ENCODE data around the gene RPL10A. TPM values are rescaled to one million over a fixed set of nuclear protein-coding genes. Genes with fewer than 3 reads are reported as not detected.

Gene RPL10A
- total and polyA plus RNA-seq, 2 of the 8 experiments (the other 6 are each of a cell fraction or from before 2014, with no cell fraction given): 1,893 to 2,948 TPM

- H2AFZ ChIP-seq (ENCODE audit: low read length): no peak overlapping the region
- no peak overlapping the region for H3K4me2 ChIP-seq (ENCODE audit: insufficient read depth in 1 of 2, low read depth in 2 of 2, low read length in 2 of 2)
- H3K36me3 ChIP-seq (ENCODE audit: control insufficient read depth in 2 of 4, insufficient read depth in 4 of 4, low read length in 3 of 4): peaks cover 9 to 23% (median 11%) of the 10 kb centered on the region in 4 experiments
- no peak overlapping the region for H2BK5ac ChIP-seq (ENCODE audit: low read depth, low read length)
- H3K4me1 ChIP-seq (replicated peaks in 1 of 4; ENCODE audit: control insufficient read depth in 3 of 4, insufficient read depth in 4 of 4, low read length in 3 of 4): no peaks in the 10 kb centered on the region
- H3K4me3 ChIP-seq (ENCODE audit: extremely low read depth in 1 of 4, insufficient read depth in 2 of 4, low read depth in 3 of 4, low read length in 4 of 4): no peak overlapping the region
- FAIRE-seq (no peak), DNase-seq (ENCODE audit: low read depth in 1 of 2, low spot score in 2 of 2) (no peak)
- no peak overlapping the region for H2BK15ac ChIP-seq (ENCODE audit: low read length)
- H4K8ac ChIP-seq (ENCODE audit: extremely low read depth, insufficient read depth, low read length): no peak overlapping the region
- ChIA-PET POLR2A (ENCODE audit: partially characterized antibody) (interaction anchor here (1.7 kb wide), 1 partner anchor 9 kb away, joined by 3 read pairs; the partner anchor contains the start of gene FANCE), CTCF (ENCODE audit: partially characterized antibody) (interaction anchor here (0.6 to 1.3 kb wide), 4 partner anchors 10 to 117 kb away, joined by 3 to 4 read pairs (median 3); no protein-coding TSS in a partner anchor)
- no peaks in the 10 kb centered on the region for H3K9me3 ChIP-seq (ENCODE audit: insufficient read depth in 2 of 2, low read depth in 1 of 2, low read length in 1 of 2)
- no peak overlapping the region for H3K9ac ChIP-seq (replicated peaks in 1 of 4; ENCODE audit: extremely low read depth in 1 of 4, low read depth in 3 of 4, low read length in 3 of 4)
- no peak overlapping the region for H2BK120ac ChIP-seq (replicated peaks; ENCODE audit: low read depth, low read length)
- no peak overlapping the region for H3K27ac ChIP-seq (ENCODE audit: low read depth, low read length)
- no peaks in the 10 kb centered on the region for H3K79me2 ChIP-seq (ENCODE audit: control insufficient read depth in 1 of 2, insufficient read depth in 2 of 2, low read length in 2 of 2)
- H4K20me1 ChIP-seq (replicated peaks in 1 of 2; ENCODE audit: control insufficient read depth in 1 of 2, insufficient read depth in 2 of 2, low read length in 2 of 2): peaks cover 0 to 2% of the 10 kb centered on the region in 2 experiments
- H3K4ac ChIP-seq (replicated peaks; ENCODE audit: insufficient read length, low read depth, low read length): no peak overlapping the region
- H4K5ac ChIP-seq (ENCODE audit: insufficient read length, low read depth, low read length): no peak overlapping the region
- WGBS, 2 experiments (ENCODE audit: extremely low coverage in 1 of 2, insufficient coverage in 1 of 2, insufficient read length in 1 of 2, insufficient replicate concordance in 2 of 2, low coverage in 1 of 2, low lambda C conversion rate in 2 of 2, missing lambda C conversion rate in 1 of 2): 93% methylated on average over 3 of the region's 3 CpGs; no CpG with 5 or more reads in 1 of the 2 experiments
- no peak overlapping the region for H4K91ac ChIP-seq (replicated peaks; ENCODE audit: insufficient read length, low read length)
- no peaks in the 10 kb centered on the region for H3K27me3 ChIP-seq (replicated peaks in 1 of 4; ENCODE audit: control insufficient read depth in 3 of 4, extremely low read depth in 1 of 4, insufficient read depth in 3 of 4, low read length in 3 of 4)
- H3K18ac ChIP-seq (ENCODE audit: extremely low read depth, low read length): no peak overlapping the region
- no peak overlapping the region for H2AK5ac ChIP-seq (ENCODE audit: low read depth, low read length)
- H3K14ac ChIP-seq (ENCODE audit: insufficient read length): no peak overlapping the region
- H2BK12ac ChIP-seq (ENCODE audit: low read depth, low read length): no peak overlapping the region
- no peak for TF ChIP-seq SP1 (IDR thresholded peaks at IDR 0.05; ENCODE audit: low read depth, low read length)
- H3K23me2 ChIP-seq (ENCODE audit: low read depth, low read length): no peaks in the 10 kb centered on the region
- H2BK20ac ChIP-seq (ENCODE audit: low read length): no peak overlapping the region
- H3K23ac ChIP-seq (ENCODE audit: insufficient read length): no peak overlapping the region
- no peak overlapping the region for H3K56ac ChIP-seq (replicated peaks; ENCODE audit: insufficient read length, low read depth, low read length)
- H3K79me1 ChIP-seq (ENCODE audit: low read depth, low read length): no peaks in the 10 kb centered on the region
Measured at GRCh38 chr6:35461270-35461669, 6.9 kb upstream of the RPL10A start.

Measured in H1 (cell line).